Tibial nerve (tissue), 4 donors: Measurements from ENCODE around the gene PTPA. TPM values are rescaled to one million over a fixed set of nuclear protein-coding genes. Genes with fewer than 3 reads are reported as not detected.

Source experiments
- DNase-seq, 2 donors: peaks; one replicate each; pipeline ENCODE4 v3.0.0-alpha.2; 2019; ENCODE audit warnings: low spot score in 2 of 2
- H3K27ac ChIP-seq, 4 donors: fragments of 200-600 bp; sonication (generic) in 3 of 4; one replicate each; pipeline ENCODE4 v1.5.1; 2017 to 2019; ENCODE audit warnings: mild to moderate bottlenecking in 1 of 4
- H3K27me3 ChIP-seq, 2 donors: fragments of 200-600 bp; sonication (generic) in 1 of 2; one replicate each; pipeline versions ENCODE4 v1.5.1 to v1.6.0; 2017 to 2019
- H3K36me3 ChIP-seq, 3 donors: fragments of 200-600 bp; sonication (generic); one replicate each; pipeline ENCODE4 v1.5.1; 2018 to 2019
- H3K4me1 ChIP-seq, 4 donors: fragments of 200-600 bp; sonication (generic) in 3 of 4; one replicate each; pipeline ENCODE4 v1.5.1; 2017 to 2019
- H3K4me3 ChIP-seq, 4 donors: fragments of 200-600 bp; sonication (generic) in 3 of 4; one replicate each; pipeline ENCODE4 v1.5.1; 2017 to 2019; ENCODE audit warnings: mild to moderate bottlenecking in 1 of 4, moderate library complexity in 1 of 4
- H3K9me3 ChIP-seq, 4 donors: fragments of 200-600 bp; sonication (generic) in 3 of 4; one replicate each; pipeline ENCODE4 v1.5.1; 2017 to 2019
- EP300 ChIP-seq, 2 donors: sonication (generic); formaldehyde crosslinking; IDR thresholded peaks; one replicate each; pipeline ENCODE4 v1.6.1; 2017; ENCODE audit warnings: antibody characterized with exemption in 2 of 2, mild to moderate bottlenecking in 1 of 2
- POLR2A ChIP-seq, 2 donors: fragments of 450-650 bp; IDR thresholded peaks; one replicate each; pipeline ENCODE4 v1.6.1; 2017; ENCODE audit warnings: antibody characterized with exemption in 2 of 2, mild to moderate bottlenecking in 2 of 2, moderate library complexity in 2 of 2
- WGBS, 2 donors: methylation state at CpG; one replicate each; pipeline ENCODE4 v1.1.5; 2018; 5-methylcytosine and 5-hydroxymethylcytosine counted together
- total RNA-seq, 4 donors: library from RNA; depleted of rRNA; stranded (reverse); fragments of >200 nt; gene quantifications; one replicate each; pipeline ENCODE4 v1.1.0, GENCODE V29; 2016
- TF ChIP-seq, protein P1 (sequence below), 5 experiments: fragments of 200-600 bp in 3 of 5; fragments of 450-650 bp in 2 of 5; sonication (generic) in 3 of 5; IDR thresholded peaks; one replicate each; pipeline ENCODE4 v1.5.1; 2016 to 2019; ENCODE audit warnings: antibody characterized with exemption in 5 of 5, mild to moderate bottlenecking in 3 of 5, moderate library complexity in 2 of 5

Gene PTPA
- total RNA-seq, 4 donors from 2014 or later, result 38.0 to 50.1 (median 44.0) TPM

DNA sequence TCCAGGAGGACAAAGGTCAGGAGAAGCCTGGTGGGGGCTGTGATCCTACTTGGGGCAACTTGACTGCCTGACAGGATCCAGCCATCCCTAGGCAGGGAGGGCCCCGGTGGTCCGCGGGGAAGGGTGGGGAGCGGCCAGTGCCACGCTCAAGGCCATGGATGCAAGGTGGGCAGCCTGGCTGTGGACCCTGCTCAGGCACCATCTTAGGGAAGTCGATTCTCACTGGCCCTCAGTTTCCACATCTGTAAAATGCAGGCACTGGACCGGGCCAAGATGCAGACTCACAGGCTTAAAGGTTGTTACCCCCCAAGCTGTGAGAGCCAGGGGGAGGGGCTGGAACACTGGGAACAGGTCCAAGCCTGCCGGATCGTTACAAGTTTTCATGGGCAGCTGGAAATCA lies 39.0 kb upstream of the PTPA start:
- no peaks in the 10 kb centered on the region for H3K4me1 ChIP-seq
- H3K9me3 ChIP-seq, result no peaks in the 10 kb centered on the region
- 56 to 68% methylated on average over 8 to 9 of the region's 9 CpGs for WGBS, 2 donors
- H3K36me3 ChIP-seq, result peaks cover 0 to 47% (median 0%) of the 10 kb centered on the region in 3 donors
- TF ChIP-seq POLR2A (IDR thresholded peaks at IDR 0.05) (no peak), EP300 (IDR thresholded peaks at IDR 0.05) (no peak)
- TF ChIP-seq, protein P1, sequence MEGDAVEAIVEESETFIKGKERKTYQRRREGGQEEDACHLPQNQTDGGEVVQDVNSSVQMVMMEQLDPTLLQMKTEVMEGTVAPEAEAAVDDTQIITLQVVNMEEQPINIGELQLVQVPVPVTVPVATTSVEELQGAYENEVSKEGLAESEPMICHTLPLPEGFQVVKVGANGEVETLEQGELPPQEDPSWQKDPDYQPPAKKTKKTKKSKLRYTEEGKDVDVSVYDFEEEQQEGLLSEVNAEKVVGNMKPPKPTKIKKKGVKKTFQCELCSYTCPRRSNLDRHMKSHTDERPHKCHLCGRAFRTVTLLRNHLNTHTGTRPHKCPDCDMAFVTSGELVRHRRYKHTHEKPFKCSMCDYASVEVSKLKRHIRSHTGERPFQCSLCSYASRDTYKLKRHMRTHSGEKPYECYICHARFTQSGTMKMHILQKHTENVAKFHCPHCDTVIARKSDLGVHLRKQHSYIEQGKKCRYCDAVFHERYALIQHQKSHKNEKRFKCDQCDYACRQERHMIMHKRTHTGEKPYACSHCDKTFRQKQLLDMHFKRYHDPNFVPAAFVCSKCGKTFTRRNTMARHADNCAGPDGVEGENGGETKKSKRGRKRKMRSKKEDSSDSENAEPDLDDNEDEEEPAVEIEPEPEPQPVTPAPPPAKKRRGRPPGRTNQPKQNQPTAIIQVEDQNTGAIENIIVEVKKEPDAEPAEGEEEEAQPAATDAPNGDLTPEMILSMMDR (IDR thresholded peaks at IDR 0.05), result no peak
- no peak overlapping the region for H3K4me3 ChIP-seq
- no peak overlapping the region for H3K27ac ChIP-seq
- H3K27me3 ChIP-seq, result no peaks in the 10 kb centered on the region
- no peak for DNase-seq

DNA sequence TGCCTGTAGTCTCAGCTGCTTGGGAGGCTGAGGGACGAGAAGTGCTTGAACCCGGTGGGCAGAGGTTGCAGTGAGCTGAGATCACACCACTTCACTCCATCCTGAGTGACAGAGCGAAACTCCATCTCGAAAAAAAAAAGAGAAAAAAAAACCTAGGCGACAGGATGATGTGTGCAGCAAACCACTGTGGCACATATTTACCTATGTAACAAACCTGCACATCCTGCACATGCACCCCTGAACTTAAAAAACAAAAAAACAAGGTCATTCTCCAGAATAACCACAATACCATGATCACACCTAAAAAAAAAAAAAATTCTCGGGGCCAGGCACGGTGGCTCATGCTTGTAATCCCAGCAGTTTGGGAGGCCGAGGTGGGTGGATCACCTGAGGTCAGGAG lies 37.8 kb upstream of the PTPA start:
- no peak for TF ChIP-seq EP300 (IDR thresholded peaks at IDR 0.05)
- TF ChIP-seq, protein P1 (IDR thresholded peaks at IDR 0.05), result no peak
- TF ChIP-seq POLR2A (IDR thresholded peaks at IDR 0.05), result no peak
- no peaks in the 10 kb centered on the region for H3K4me1 ChIP-seq
- H3K27ac ChIP-seq, result no peak overlapping the region
- peaks cover 0 to 34% (median 0%) of the 10 kb centered on the region in 3 donors for H3K36me3 ChIP-seq
- no peak for DNase-seq
- WGBS, 2 donors, result 85 to 89% methylated on average over 8 of the region's 8 CpGs
- H3K4me3 ChIP-seq, result no peak overlapping the region
- no peaks in the 10 kb centered on the region for H3K27me3 ChIP-seq
- H3K9me3 ChIP-seq, result no peaks in the 10 kb centered on the region

DNA sequence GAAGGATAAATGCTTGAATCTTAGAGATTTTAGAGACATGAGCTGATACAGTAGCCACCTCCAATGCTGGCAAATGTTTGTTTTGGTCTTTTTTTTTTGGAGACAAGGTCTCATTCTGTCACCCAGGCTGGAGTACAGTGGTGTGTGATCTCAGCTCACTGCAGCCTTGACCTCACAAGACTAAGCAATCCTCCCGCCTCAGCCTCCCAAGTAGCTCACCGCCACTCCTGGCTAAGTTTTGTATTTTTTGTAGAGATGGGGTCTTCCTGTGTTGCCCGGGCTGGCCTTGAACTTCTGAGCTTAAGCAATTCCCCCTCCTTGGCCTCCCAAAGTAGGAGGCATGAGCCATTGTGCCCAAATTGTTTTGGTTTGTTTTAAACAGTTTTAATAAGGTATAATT lies 37.1 kb upstream of the PTPA start:
- WGBS, 2 donors, result 78 to 83% methylated on average over 3 of the region's 3 CpGs
- no peaks in the 10 kb centered on the region for H3K27me3 ChIP-seq
- no peak overlapping the region for H3K27ac ChIP-seq
- TF ChIP-seq, protein P1 (IDR thresholded peaks at IDR 0.05), result no peak
- TF ChIP-seq EP300 (IDR thresholded peaks at IDR 0.05) (no peak), POLR2A (IDR thresholded peaks at IDR 0.05) (no peak)
- H3K4me3 ChIP-seq, result no peak overlapping the region
- H3K9me3 ChIP-seq, result no peaks in the 10 kb centered on the region
- H3K4me1 ChIP-seq, result no peaks in the 10 kb centered on the region
- DNase-seq, result no peak
- peaks cover 0 to 27% (median 0%) of the 10 kb centered on the region in 3 donors for H3K36me3 ChIP-seq

DNA sequence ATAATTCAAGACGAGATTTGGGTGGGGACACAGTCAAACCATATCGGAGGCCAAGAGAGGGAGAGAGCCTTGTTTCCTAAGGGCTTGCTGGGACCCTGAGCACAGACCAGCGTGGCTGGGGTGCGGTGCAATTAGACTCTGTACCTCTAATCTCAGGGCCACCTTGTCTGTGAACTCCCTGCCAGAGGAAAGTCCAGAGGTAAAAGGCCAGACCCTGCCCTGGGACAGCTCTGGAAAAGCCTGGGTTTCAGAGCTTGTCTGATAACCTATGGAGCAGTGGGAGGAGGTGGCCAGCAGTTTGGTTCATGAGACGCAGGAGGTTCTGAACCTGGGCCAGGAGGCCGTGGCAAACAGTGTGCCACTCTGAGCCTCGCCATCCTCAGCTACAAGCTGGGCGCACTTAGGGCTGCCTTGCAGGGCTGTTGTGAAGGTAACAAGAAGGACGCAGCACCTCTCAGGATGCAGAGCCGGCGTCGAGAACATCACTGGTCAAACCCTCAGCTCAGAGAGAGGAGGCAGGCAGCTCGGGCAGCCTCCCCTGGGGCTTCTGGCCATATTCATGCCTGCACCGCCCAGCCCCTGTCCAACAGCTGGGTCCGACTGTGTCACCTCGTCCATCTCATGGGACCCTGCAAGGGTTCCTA lies 35.1 kb upstream of the PTPA start:
- H3K27ac ChIP-seq, result no peak overlapping the region
- peaks cover 0 to 7% (median 0%) of the 10 kb centered on the region in 3 donors for H3K36me3 ChIP-seq
- TF ChIP-seq, protein P1 (IDR thresholded peaks at IDR 0.05), result no peak
- TF ChIP-seq EP300 (IDR thresholded peaks at IDR 0.05) (no peak), POLR2A (IDR thresholded peaks at IDR 0.05) (no peak)
- no peaks in the 10 kb centered on the region for H3K27me3 ChIP-seq
- no peak overlapping the region for H3K4me3 ChIP-seq
- H3K9me3 ChIP-seq, result no peaks in the 10 kb centered on the region
- 79 to 89% methylated on average over 15 to 16 of the region's 16 CpGs for whole genome bisulfite sequencing, 2 donors
- DNase-seq, result no peak
- peaks cover 0 to 9% (median 5%) of the 10 kb centered on the region in 4 donors for H3K4me1 ChIP-seq

DNA sequence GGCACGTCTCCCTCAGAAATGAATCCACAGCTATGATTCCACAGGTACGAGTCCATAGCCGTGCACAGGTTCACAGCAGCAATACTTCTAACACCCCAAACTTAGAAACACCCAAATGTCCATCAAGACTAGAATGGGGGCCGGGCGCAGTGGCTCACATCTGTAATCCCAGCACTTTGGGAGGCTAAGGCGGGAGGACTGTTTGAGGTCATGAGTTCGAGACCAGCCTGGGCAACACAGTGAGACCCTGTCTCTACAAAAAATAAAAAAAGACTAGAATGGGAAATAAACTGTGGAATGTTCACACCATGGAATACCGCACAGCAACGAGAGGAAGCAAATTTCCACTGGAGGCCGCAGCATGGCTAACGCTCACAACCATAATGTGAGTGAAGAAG lies 34.6 kb upstream of the PTPA start:
- H3K27ac ChIP-seq, result no peak overlapping the region
- no peak overlapping the region for H3K4me3 ChIP-seq
- H3K27me3 ChIP-seq, result no peaks in the 10 kb centered on the region
- WGBS, 2 donors, result 85 to 86% methylated on average over 9 to 11 of the region's 11 CpGs
- TF ChIP-seq, protein P1 (IDR thresholded peaks at IDR 0.05), result no peak
- TF ChIP-seq EP300 (IDR thresholded peaks at IDR 0.05), result no peak
- no peak for TF ChIP-seq POLR2A (IDR thresholded peaks at IDR 0.05)
- DNase-seq, result no peak
- H3K4me1 ChIP-seq, result peaks cover 0 to 11% (median 6%) of the 10 kb centered on the region in 4 donors
- H3K9me3 ChIP-seq, result no peaks in the 10 kb centered on the region
- peaks cover 0 to 2% (median 0%) of the 10 kb centered on the region in 3 donors for H3K36me3 ChIP-seq
